SK-N-MC (cell line): ENCODE data around the gene PCDHGB2.
"Not testable (repeated sequence)": the region's sequence is repeated elsewhere in the genome, so short reads cannot be mapped to it uniquely, and the experiment has no call there.

ENCODE experiments used
- EZH2 ChIP-seq: fragments of 200-600 bp; sonication (generic); IDR thresholded peaks from one replicate; pipeline ENCODE4 v1.6.1; 2017; ENCODE audit warnings: antibody characterized with exemption
- FOXP2 ChIP-seq: optimal IDR thresholded peaks from 2 replicates; pipeline ENCODE3; 2011; ENCODE audit warnings: mild to moderate bottlenecking, moderate library complexity; ENCODE audit not compliant: insufficient read depth; ENCODE audit errors: extremely low read length, control extremely low read depth
- POLR2AphosphoS5 ChIP-seq: IDR thresholded peaks from 2 replicates; pipeline ENCODE4 v1.6.1; 2012; ENCODE audit warnings: mild to moderate bottlenecking, low read depth, low read length, borderline replicate concordance

DNA sequence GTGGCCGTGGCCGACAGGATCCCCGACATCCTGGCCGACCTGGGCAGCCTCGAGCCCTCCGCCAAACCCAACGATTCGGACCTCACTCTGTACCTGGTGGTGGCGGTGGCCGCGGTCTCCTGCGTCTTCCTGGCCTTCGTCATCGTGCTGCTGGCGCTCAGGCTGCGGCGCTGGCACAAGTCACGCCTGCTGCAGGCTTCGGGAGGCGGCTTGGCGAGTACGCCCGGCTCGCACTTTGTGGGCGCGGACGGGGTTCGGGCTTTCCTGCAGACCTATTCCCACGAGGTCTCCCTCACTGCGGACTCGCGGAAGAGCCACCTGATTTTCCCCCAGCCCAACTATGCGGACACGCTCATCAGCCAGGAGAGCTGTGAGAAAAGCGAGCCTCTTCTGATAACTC lies 13.8 kb upstream of the PCDHGB2 start:
- TF ChIP-seq POLR2AphosphoS5, EZH2, FOXP2: not testable (repeated sequence)
